GM18867 (cell line): ENCODE measurements around the gene GLIS1.

Experiments
- ATAC-seq: cut with Tn5 transposase; IDR thresholded peaks from one replicate; pipeline ENCODE4 v1.9.1; 2021; ENCODE audit warnings: mild to moderate bottlenecking, moderate library complexity; ENCODE audit not compliant: unreplicated experiment

The GLIS1 gene

GRCh38 chr1:53620061-53620855, 118.7 kb downstream of the GLIS1 start:
- no peak for ATAC-seq

DNA sequence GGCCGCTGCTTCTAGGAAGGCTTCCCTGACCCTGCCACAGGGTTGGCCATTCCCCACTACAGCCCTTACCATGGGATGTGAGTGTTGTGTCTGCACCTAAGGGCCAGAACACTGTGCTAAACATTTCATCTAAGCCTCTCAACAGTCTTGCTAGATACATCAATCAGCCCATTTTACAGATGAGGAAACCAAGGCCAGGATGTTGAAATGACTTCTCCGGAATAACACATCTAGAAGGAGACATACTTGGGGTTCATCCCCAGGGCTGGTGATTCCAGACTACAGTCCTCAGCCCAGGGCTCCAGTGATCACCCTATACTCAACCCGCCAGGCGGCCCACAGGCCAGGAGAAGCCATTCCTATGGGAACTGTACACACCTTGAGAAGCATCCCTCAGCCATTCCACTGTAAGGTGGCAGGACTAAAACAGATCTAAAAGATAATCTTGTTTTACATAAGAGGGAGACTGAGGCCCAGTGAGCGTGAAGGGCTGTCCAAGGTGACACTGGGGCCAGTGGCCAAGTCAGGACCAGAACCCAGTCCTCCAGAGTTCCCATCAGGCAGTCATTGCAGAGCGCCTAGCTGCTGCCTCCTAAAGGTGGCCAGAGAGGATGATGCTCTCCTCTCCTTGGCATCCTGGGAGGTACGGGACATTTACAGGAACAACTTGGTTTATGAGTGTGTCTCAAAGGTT, 119.5 kb downstream of the GLIS1 start:
- ATAC-seq, result no peak

DNA sequence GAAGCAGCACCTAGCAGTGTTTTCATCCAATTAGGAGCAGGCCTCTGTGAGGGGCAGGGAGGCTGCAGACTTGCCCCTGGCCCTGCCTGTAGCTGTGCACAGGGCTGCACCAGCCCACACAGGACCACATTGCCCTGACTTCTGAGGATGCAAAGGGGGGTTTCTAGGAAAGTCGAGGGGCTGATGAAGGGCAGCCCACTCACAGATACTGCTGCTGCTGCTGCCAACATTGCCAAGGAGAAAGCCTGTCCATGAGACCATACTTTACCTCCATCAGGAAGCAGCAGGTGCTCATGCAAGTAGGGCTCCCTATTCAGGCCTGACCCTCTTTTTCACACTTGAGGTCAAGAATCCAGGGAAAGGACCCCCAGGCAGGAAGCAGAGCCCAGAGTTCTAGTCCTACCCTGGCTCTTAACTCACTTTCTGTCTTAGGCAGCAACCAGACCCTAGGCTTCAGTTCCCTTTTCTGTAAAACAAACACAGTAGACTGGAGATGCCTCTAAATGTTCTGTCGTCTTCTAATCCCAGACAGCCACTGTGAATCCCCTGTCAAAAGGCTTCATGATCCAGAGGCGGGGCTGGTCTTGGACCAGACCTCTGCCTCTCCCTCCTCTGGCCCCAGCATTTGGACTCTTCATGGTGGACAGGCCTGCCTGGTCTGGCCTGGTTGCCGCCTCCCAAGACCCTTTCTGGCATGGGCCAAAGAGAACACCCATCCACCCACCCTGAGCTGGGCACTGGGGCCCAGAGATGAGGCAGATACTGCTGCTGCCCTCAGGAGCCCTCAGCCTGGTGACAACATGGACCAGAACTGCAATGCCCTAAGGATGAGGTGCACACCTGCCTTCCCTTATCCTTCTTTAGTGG, 120.2 kb downstream of the GLIS1 start:
- ATAC-seq, result no peak

DNA sequence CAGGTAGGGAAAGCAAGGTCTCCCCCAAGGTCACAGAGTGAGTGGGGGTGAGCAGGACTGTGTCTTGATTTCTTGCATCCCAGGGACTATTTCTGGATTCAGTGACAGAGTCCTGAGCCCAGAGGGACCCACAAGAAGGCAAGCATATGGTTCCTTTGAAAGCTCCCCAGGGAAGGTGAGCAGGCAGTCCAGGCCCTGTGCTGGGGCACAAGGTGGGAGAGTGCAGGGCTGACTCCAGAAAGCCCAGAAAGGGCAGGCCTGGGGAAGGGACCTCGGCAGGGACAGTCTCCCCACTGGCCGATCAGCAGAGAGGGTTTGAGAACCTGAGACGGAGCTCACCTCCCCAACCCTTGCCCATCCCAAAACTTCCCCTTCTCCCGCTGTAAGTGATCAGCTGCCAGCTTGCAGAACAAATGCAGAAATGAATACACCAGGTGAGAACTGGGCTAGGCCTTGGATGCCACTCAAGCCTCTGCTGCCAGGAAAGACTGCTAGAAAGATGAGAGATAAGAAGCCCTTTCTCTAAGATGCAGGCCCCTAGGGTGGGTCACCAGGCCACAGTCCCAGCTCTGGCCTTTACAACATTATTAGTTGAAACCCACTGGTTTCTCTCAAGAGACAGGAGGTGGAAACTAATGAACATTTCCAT, 121.0 kb downstream of the GLIS1 start:
- ATAC-seq, result no peak

DNA sequence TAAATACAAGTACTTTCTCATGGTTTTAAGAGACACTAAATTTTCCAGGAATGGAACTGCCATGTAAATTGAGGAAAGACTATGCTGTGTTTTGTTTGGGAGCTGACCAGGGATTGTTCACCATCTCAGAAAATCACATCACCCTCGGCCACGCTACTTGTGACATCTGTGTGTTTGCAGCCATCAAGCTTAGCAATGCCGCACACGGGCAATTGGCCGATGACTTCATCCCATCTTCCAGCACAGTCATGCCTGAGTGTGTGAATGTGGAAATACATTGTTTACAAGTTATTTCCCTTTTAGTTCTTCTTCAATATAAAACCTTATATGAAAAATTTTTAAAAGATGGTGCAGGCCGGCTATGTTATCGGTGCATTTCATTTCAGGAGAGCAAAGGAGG, 121.6 kb downstream of the GLIS1 start:
- no peak for ATAC-seq

DNA sequence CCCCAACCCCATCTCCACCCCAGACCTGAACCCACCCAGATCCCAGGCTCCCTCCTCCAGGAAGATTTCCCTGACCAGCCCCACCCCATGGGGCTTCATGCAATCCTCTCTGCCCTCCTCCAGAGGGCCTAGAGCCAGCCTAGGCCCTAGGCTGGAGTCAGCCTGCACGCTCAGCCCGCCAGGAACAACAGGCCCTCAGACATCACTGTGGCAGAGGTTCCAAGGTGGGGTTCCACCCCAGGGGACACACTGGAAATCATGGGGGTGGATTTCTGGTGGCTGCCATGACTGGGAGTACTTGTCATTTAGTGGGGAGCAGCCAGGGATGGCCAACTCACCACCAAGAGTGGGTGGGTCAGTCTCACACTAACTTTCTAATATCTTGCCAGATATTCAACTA, 122.0 kb downstream of the GLIS1 start:
- ATAC-seq, result no peak

DNA sequence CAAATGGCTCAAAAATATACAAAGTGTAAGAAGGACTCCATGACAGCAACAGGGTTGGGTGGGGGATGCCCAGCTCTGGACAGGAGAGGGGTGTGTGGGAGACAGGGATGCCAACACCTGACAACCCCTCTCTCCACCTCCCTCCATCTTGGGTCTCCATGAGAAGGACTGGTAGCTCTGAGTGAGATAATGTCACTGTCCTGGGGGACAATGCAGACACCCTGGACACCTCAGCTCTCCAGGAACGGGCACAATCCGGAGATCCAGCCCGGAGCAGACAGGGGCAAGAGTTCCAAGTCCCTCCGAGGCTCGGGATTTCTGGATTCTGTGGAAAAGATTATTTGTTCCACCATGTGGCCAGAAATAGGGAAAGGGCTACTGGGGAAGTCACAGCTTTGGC, 122.5 kb downstream of the GLIS1 start:
- ATAC-seq, result no peak

- no peak for ATAC-seq
These were observed 123.9 kb downstream of the GLIS1 start for GRCh38 chr1:53615101-53615500.

GRCh38 chr1:53614231-53615021, 124.5 kb downstream of the GLIS1 start:
- ATAC-seq, result no peak

- ATAC-seq, result no peak
These were observed 130.3 kb downstream of the GLIS1 start for GRCh38 chr1:53608676-53609075.

GRCh38 chr1:53608071-53608470, 130.9 kb downstream of the GLIS1 start:
- no peak for ATAC-seq

- ATAC-seq, result no peak
These were observed 132.3 kb downstream of the GLIS1 start for GRCh38 chr1:53606651-53607051.

DNA sequence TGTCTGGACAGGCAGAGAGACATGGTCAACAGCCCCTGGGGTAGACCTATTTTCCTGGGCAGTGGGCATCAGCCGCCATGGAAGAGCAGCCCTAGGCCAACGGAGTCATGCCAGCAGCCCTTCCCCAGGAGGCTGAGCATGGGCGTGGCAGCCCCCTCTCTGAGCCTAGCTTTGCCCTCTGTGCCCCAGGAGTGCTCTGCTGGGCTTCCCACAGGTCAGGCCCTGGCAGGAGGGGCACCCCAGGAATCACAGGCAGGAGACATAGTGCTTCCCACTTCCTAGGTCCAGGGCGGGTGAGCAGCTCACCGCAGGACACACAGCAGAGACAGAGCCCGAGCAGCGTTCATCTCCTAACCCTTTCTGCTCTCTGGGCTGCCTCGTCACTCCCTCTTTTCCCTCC, 132.8 kb downstream of the GLIS1 start:
- ATAC-seq, result no peak

DNA sequence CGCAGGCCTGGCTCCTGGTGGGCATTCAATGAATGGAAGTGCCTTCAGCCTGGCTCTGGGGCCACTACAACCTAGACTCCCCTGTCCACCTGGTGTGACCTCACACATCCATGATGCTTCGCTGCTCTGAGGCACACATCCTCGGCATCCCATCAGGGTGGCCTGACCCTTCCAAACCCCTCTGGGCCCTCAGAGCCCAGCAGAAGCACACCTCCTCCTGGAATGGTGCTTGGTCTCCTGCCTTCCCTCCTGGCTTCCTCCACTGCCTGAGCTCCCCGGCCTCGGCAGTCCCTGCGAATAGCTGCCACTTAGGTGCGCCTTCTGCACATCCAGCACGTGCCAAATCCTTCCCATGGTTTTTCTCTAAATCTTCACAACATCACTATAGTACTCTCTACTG, 133.8 kb downstream of the GLIS1 start:
- no peak for ATAC-seq

DNA sequence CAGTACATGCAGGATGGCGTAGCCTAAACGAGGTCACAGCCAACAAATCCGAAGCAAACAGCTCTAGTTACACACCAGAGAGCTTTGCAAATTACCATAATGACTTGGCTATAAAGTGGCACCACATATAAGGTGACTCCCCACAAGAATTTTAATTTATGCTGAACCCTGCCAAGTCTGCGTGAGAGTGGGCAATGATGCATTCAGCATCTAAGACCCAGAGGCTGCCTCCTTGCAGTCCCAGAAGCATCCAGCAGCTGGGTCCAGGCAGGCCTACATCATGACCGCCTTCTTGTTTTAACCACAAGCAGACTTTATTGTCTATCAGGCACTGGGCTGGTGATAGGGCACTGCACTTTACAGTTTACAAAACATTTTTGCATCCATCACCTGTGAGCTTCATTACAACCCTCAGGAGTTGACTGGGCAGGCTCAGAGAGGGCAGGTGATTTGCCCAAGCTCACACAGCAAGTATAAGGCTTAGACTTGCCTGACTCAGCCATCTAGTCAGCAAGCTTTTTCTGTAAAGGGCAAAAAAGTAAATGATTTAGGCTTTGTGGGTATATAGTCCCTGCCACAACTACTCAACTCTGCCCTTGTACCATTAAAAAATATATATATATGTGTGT, 134.6 kb downstream of the GLIS1 start:
- no peak for ATAC-seq

DNA sequence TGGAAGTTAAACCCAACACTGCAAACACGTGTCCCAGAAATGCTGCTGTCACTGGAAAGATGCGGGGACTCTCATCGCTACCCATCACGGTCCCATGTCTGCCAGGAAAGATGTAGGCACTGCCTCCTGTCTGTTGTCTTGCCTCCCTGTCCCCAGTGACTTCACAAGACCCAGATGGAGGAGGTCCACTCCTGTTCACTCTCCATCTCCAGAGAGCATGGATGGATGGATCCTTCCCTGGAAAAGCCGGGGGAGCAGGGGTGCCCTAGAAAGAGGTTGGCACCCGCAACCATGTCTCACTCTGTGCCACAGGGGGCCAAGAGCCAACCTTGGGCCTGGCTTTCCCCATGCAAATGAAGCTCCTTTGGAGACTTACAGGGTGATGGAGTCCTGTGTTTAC, 135.5 kb downstream of the GLIS1 start:
- no peak for ATAC-seq

GRCh38 chr1:53601867-53602775, 136.8 kb downstream of the GLIS1 start:
- no peak for ATAC-seq

DNA sequence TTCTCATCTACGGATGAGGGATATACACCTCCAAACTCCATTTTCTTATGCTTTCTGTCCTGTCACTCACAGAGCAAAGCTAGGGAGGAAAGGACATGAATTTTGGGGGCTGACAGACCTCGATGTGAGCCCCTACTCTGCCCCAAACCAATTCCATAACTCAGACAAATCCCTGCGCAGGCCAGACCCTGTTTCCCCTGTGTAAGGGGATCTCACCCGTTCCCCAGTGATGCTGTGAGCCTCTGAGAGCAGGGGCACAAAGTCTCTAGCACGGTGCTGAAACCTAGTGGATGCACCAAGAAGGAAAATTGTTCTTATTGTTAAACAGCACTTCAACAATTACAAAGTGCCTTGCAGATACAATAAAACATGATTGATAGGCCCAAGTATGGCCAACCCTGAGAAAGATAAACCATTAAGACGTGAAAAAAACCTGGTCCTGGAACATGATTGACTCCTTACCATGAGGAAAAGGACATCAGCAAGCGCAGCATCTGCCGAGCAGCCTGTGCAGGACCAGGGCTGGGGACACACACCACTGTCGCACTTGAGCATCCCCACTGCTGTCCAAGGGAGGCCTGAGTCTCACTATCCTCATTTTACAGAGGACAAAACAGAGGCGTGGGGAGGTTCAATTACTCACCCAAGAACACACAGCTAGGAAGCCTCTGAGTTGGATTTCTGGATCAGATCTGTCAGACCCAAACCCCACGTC, 137.8 kb downstream of the GLIS1 start:
- ATAC-seq, result no peak
